Amniotic stem cell (primary cell): ENCODE data around the gene SEC11C.
A peak's percentile ranks its signal among the peaks of the same experiment; 100 is the strongest.
"Not testable (repeated sequence)": the region's sequence is repeated elsewhere in the genome, so short reads cannot be mapped to it uniquely, and the experiment has no call there.

Experiments used
- DNase-seq: peaks from one replicate; lab custom pipeline; 2025; lab: John Stamatoyannopoulos, UW

The SEC11C gene

GRCh38 chr18:59139615-59140301, at the start of gene SEC11C:
Gene SEC11C, plus strand, starts transcription at chr18:59139884. Its CDS starts 65 bp downstream, at chr18:59139949.
- peak; percentile 89 for DNase-seq

GRCh38 chr18:59090966-59091603, 48.6 kb upstream of the SEC11C start:
- no peak for DNase-seq

GRCh38 chr18:59093668-59094067, 46.0 kb upstream of the SEC11C start:
- no peak for DNase-seq

- no peak for DNase-seq
Observed at GRCh38 chr18:59094569-59094968, 45.1 kb upstream of the SEC11C start.

GRCh38 chr18:59096098-59096789, 43.4 kb upstream of the SEC11C start:
- DNase-seq: no peak

- no peak for DNase-seq
Observed at GRCh38 chr18:59101830-59102414, 37.8 kb upstream of the SEC11C start.

GRCh38 chr18:59109375-59109774, 30.3 kb upstream of the SEC11C start:
- DNase-seq: no peak

- no peak for DNase-seq
Observed at GRCh38 chr18:59114160-59114559, 25.5 kb upstream of the SEC11C start.

GRCh38 chr18:59123588-59124369, 15.9 kb upstream of the SEC11C start:
- DNase-seq: peak; percentile 69

GRCh38 chr18:59124370-59124704, 15.3 kb upstream of the SEC11C start:
- no peak for DNase-seq

- DNase-seq: no peak
Observed at GRCh38 chr18:59127047-59127446, 12.6 kb upstream of the SEC11C start.

- DNase-seq: no peak
Observed at GRCh38 chr18:59129951-59130703, 9.6 kb upstream of the SEC11C start.

- DNase-seq: no peak
Observed at GRCh38 chr18:59132810-59133465, 6.7 kb upstream of the SEC11C start.

GRCh38 chr18:59139291-59139614, 431 bp upstream of the SEC11C start:
- peak; percentile 84 for DNase-seq

GRCh38 chr18:59140302-59140885, 710 bp downstream of the SEC11C start:
- DNase-seq: no peak

- no peak for DNase-seq
Observed at GRCh38 chr18:59141294-59142068, 1.8 kb downstream of the SEC11C start.

- no peak for DNase-seq
Observed at GRCh38 chr18:59142274-59142673, 2.6 kb downstream of the SEC11C start.

GRCh38 chr18:59142800-59143416, 3.2 kb downstream of the SEC11C start:
- DNase-seq: not testable (repeated sequence)

GRCh38 chr18:59143441-59143840, 3.8 kb downstream of the SEC11C start:
- no peak for DNase-seq
